KBM-7 (cell line): ENCODE results near the gene ITGAL.
"Not testable (repeated sequence)": the region's sequence is repeated elsewhere in the genome, so short reads cannot be mapped to it uniquely, and the experiment has no call there.

Experiments used
- DNase-seq: peaks from one replicate; pipeline ENCODE4 v3.0.0-alpha.2; 2015
- in situ Hi-C: fragments of 300-500 bp; cut with MboI; formaldehyde crosslinking; loops from 2 replicates; pipeline ENCODE4 v1.14.3; 2020; ENCODE audit warnings: low sequenced_read_pairs, low pct_unique_long_range_greater_than_20kb, mixed read lengths

ITGAL gene

GRCh38 chr16:30535777-30536190 is 63.2 kb downstream of the ITGAL start:
- DNase-seq = peak; percentile 69
- in situ Hi-C loops = no loop called here

- in situ Hi-C loops, DNase-seq: not testable (repeated sequence)
Measured at GRCh38 chr16:30536391-30537024, 64.0 kb downstream of the ITGAL start.

- in situ Hi-C loops = no loop called here
- no peak for DNase-seq
Measured at GRCh38 chr16:30539000-30539964, 66.7 kb downstream of the ITGAL start.

- in situ Hi-C loops, DNase-seq: not testable (repeated sequence)
Measured at GRCh38 chr16:30539986-30540526, 67.5 kb downstream of the ITGAL start.

- DNase-seq, in situ Hi-C loops: not testable (repeated sequence)
Measured at GRCh38 chr16:30540916-30541464, 68.4 kb downstream of the ITGAL start.

- DNase-seq = no peak
- in situ Hi-C loops = no loop called here
Measured at GRCh38 chr16:30541502-30542329, 69.2 kb downstream of the ITGAL start.

GRCh38 chr16:30543067-30543466 is 70.5 kb downstream of the ITGAL start:
- no peak for DNase-seq
- in situ Hi-C loops = no loop called here

GRCh38 chr16:30546115-30546514 is 73.6 kb downstream of the ITGAL start:
- in situ Hi-C loops = no loop called here

GRCh38 chr16:30548416-30549253 is 76.1 kb downstream of the ITGAL start:
- in situ Hi-C loops = no loop called here
- DNase-seq = no peak

More at GRCh38 chr16:30546115-30546514, 73.6 kb downstream of the ITGAL start:
- DNase-seq = peak; percentile 64

GRCh38 chr16:30551781-30552180 is 79.2 kb downstream of the ITGAL start:
- DNase-seq = no peak

GRCh38 chr16:30552956-30553355 is 80.4 kb downstream of the ITGAL start:
- in situ Hi-C loops = no loop called here

More at GRCh38 chr16:30551781-30552180, 79.2 kb downstream of the ITGAL start:
- in situ Hi-C loops = no loop called here

GRCh38 chr16:30553393-30553899 is 80.9 kb downstream of the ITGAL start:
- in situ Hi-C loops = no loop called here
- peak; percentile 49 for DNase-seq

More at GRCh38 chr16:30552956-30553355, 80.4 kb downstream of the ITGAL start:
- DNase-seq = no peak

- in situ Hi-C loops = no loop called here
- no peak for DNase-seq
Measured at GRCh38 chr16:30554557-30555314, 82.2 kb downstream of the ITGAL start.

GRCh38 chr16:30555315-30556124 is 83.0 kb downstream of the ITGAL start:
- DNase-seq = no peak
- in situ Hi-C loops = no loop called here

- in situ Hi-C loops = no loop called here
- no peak for DNase-seq
Measured at GRCh38 chr16:30556125-30556473, 83.6 kb downstream of the ITGAL start.

- in situ Hi-C loops = no loop called here
- no peak for DNase-seq
Measured at GRCh38 chr16:30557707-30557956, 85.1 kb downstream of the ITGAL start.
